ENCODE measurements around the gene CCDC92.
"Not testable (repeated sequence)": the region's sequence is repeated elsewhere in the genome, so short reads cannot be mapped to it uniquely, and the experiment has no call there.

The CCDC92 gene

GRCh38 chr12:123948796-123949769 is 23.5 kb downstream of the CCDC92 start:
- DNase-seq (ENCODE audit: low spot score), result peak; percentile 34

DNA sequence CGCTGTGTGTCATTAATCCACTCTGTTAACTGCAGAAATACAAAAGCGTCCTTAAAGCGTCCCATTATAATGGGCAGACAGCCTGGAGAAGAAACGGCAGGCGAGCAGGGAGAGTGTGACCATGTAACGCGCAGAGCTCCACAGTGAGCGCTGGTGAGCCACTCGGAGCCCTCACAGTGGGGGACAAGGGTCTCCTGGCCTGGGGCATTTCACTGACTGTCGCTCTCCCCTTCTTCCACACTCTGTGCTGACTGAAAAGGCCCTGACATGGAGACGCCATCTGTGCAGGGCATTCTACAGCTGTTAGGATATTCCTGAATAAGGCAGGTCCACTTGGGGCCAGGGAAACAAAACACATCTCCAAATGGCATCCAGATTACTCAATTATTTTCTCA is 24.2 kb downstream of the CCDC92 start:
- DNase-seq (ENCODE audit: low spot score), result peak; percentile 37

- not testable (repeated sequence) for DNase-seq (ENCODE audit: low spot score)
Observed at GRCh38 chr12:123947531-123947930, 25.1 kb downstream of the CCDC92 start.

- not testable (repeated sequence) for DNase-seq (ENCODE audit: low spot score)
Observed at GRCh38 chr12:123946516-123947505, 25.8 kb downstream of the CCDC92 start.

GRCh38 chr12:123946152-123946515 is 26.5 kb downstream of the CCDC92 start:
- no peak for DNase-seq (ENCODE audit: low spot score)

- DNase-seq (ENCODE audit: low spot score), result peak; percentile 49
Observed at GRCh38 chr12:123945287-123946151, 27.1 kb downstream of the CCDC92 start.

- DNase-seq (ENCODE audit: low spot score), result no peak
Observed at GRCh38 chr12:123944696-123945095, 27.9 kb downstream of the CCDC92 start.

GRCh38 chr12:123943816-123944215 is 28.8 kb downstream of the CCDC92 start:
- no peak for DNase-seq (ENCODE audit: low spot score)

GRCh38 chr12:123942911-123943648 is 29.6 kb downstream of the CCDC92 start:
- no peak for DNase-seq (ENCODE audit: low spot score)

- DNase-seq (ENCODE audit: low spot score), result peak; percentile 28
Observed at GRCh38 chr12:123942238-123942653, 30.4 kb downstream of the CCDC92 start.

DNA sequence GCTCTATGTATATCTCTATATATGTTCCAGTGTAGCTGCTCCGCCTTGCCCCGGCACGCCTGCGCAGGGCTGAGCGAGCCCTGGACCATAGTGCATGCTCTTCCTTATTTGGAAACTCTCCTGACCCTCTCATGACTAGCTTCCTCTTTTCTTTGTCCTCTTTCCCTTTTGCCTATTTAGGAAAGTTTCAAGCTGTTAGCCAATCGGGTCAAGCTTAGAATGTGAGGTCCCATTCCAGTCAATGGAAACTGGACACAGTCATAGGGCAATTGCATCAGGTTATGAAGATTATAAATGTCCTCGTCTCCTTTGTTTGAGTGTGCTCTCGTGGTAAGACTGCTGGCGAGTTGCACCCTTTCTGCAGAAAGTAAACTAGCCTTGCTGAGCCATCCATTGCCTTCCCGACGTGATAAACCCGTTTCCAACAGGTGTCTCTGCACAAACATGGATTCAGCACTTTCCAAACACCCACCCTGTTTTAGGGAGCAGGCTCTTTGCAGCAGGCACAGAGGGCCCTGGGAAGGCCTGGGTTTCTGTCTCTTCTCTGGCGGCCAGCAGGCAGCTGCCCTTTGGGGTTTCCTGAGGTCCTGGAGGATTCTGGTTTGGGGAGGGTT is 30.9 kb downstream of the CCDC92 start:
- DNase-seq (ENCODE audit: low spot score), result no peak

DNA sequence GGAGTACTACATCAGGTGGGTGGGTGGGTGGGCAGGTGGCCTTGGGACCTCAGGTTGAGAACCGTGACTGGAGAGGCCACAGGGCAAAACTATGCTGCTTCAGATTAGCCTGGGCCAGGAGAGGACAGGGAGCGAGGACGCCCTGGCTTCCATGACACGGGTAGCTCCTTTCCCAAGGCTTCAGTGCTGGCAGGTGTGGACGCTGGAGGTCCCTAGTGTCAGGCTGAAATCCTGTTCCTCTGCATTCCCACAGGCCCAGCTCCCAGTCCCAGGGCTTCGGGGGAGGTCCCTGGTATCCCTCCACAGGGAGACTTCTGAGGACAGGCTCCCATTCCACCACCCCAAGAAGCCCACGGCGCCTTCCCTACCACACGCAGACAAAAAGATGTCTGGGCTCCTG is 31.6 kb downstream of the CCDC92 start:
- DNase-seq (ENCODE audit: low spot score), result no peak

DNA sequence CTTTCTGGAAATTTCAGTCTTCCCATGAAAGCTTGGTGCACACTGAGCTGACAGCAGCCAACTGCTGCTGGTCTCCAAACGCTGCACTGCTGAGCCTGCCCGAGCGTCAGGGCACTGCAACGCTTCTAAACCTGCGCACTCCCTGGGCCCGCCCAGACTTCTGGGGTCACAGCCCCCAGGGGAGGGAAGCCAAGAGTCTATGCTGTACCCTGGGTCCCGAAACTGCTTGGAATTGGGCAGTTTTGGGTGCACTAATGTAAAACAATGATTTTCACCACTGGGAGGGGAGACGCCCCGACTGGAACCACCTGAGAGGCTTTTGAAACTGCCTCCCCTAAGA is 32.0 kb downstream of the CCDC92 start:
- no peak for DNase-seq (ENCODE audit: low spot score)

- DNase-seq (ENCODE audit: low spot score), result no peak
Observed at GRCh38 chr12:123939716-123940626, 32.7 kb downstream of the CCDC92 start.

DNA sequence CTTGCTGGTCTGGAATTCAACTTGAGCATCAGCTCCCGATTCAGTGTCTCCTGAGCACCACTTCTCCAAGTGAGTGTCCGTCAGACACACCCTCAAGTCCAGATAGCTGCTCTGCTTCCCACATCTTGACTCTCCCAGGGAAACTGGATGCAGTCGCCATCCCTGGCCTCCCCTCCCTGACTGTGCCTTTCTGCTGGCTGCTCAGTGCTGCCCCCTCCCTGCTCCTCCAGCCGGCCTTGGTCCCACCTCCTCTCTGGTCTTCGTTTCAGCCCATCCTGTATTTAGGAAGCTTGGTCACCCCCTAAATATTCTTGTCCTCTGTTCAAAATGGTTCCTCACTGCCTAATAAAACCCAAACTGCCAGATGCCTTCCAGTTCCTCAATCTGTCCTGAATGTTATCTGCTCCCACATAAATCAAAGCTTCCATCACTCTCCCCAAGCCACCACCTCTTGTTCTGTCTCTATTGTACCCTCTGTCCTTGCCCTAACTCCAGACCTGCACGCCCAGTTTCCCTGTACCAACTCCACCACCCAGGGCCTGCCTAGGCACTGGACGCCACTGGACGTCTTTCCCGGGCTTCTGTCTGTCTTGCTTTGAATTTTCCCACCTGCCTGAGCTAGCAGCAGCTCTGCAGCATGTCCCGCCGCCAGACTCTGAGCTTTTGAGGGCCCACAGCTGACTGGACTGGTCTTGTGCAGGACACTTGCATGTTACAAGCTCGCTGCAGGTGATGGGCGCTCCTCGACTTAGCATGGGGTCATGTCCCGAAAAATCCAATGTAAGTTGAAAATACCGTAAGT is 33.8 kb downstream of the CCDC92 start:
- no peak for DNase-seq (ENCODE audit: low spot score)

- no peak for DNase-seq (ENCODE audit: low spot score)
Observed at GRCh38 chr12:123937707-123938591, 34.7 kb downstream of the CCDC92 start.

GRCh38 chr12:123936956-123937706 is 35.5 kb downstream of the CCDC92 start:
- no peak for DNase-seq (ENCODE audit: low spot score)

Data from cerebellar cortex (tissue), 1 donor.